PC-9 (cell line): ENCODE measurements around the gene ITCH. TPM values are rescaled to one million over a fixed set of nuclear protein-coding genes. Genes with fewer than 3 reads are reported as not detected.
"Not testable (repeated sequence)": the region's sequence is repeated elsewhere in the genome, so short reads cannot be mapped to it uniquely, and the experiment has no call there.

Experiments
- BruUV-seq: library from RNA; stranded (reverse); fragments of 400-500 nt; replicated peaks from 2 replicates; lab custom pipeline; 2021; lab: Mats Ljungman, UMichigan
- CTCF ChIA-PET: fragments of 300-600 bp; sonication (Branson Sonifier 250); formaldehyde crosslinking; loops from one replicate; lab custom pipeline; 2022; ENCODE audit warnings: antibody characterized with exemption; lab: Charles Lee
- POLR2A ChIA-PET: fragments of 300-600 bp; sonication (Branson Sonifier 250); formaldehyde crosslinking; loops from one replicate; lab custom pipeline; 2022; ENCODE audit warnings: antibody characterized with exemption; ENCODE audit not compliant: unreplicated experiment; lab: Charles Lee
- DNase-seq, 2 experiments: peaks; one replicate each; pipeline versions ENCODE4 v3.0.0 to v3.0.0-alpha.2; 2015 to 2022; ENCODE audit warnings: mixed read lengths in 1 of 2
- H2AFZ ChIP-seq: fragments of 200-600 bp; sonication (generic); 2 replicates; pipeline ENCODE4 v1.8.1; 2017; ENCODE audit warnings: antibody characterized with exemption
- H3F3A ChIP-seq: fragments of 200-600 bp; sonication (generic); 2 replicates; pipeline ENCODE4 v1.8.1; 2017; ENCODE audit warnings: antibody characterized with exemption, mild to moderate bottlenecking, low read depth; ENCODE audit not compliant: insufficient read depth
- H3K27ac ChIP-seq: fragments of 200-600 bp; sonication (generic); 2 replicates; pipeline ENCODE4 v1.6.1; 2016; ENCODE audit warnings: mixed run types
- H3K27me3 ChIP-seq: fragments of 200-600 bp; sonication (generic); 2 replicates; pipeline ENCODE4 v1.6.1; 2016; ENCODE audit warnings: low read depth, mixed run types; ENCODE audit not compliant: insufficient read depth
- H3K36me3 ChIP-seq: fragments of 200-600 bp; sonication (generic); 2 replicates; pipeline ENCODE4 v1.6.1; 2016; ENCODE audit warnings: low read depth, mixed run types
- H3K4me1 ChIP-seq: fragments of 200-600 bp; sonication (generic); replicated peaks from 2 replicates; pipeline ENCODE4 v1.6.1; 2016; ENCODE audit warnings: mixed run types; ENCODE audit not compliant: insufficient read depth
- H3K4me2 ChIP-seq: fragments of 200-600 bp; sonication (generic); 2 replicates; pipeline ENCODE4 v1.6.1; 2017; ENCODE audit warnings: mixed run types
- H3K4me3 ChIP-seq: fragments of 200-600 bp; sonication (generic); 2 replicates; pipeline ENCODE4 v1.6.1; 2016; ENCODE audit warnings: mixed run types
- H3K79me2 ChIP-seq: fragments of 200-600 bp; sonication (generic); 2 replicates; pipeline ENCODE4 v1.6.1; 2017; ENCODE audit warnings: low read depth, mixed run types
- H3K9me2 ChIP-seq: fragments of 200-600 bp; sonication (generic); 2 replicates; pipeline ENCODE4 v1.8.1; 2017; ENCODE audit warnings: mild to moderate bottlenecking; ENCODE audit not compliant: insufficient read depth
- H3K9me3 ChIP-seq: fragments of 200-600 bp; sonication (generic); 2 replicates; pipeline ENCODE4 v1.8.1; 2016; ENCODE audit warnings: low read depth; ENCODE audit not compliant: insufficient read depth
- H4K20me1 ChIP-seq: fragments of 200-600 bp; sonication (generic); 2 replicates; pipeline ENCODE4 v1.8.1; 2017; ENCODE audit not compliant: insufficient read depth
- CTCF ChIP-seq: fragments of 200-600 bp; sonication (generic); conservative IDR thresholded peaks from 2 replicates; pipeline ENCODE4 v1.6.1; 2017; ENCODE audit warnings: mixed run types, antibody characterized with exemption, mild to moderate bottlenecking, moderate library complexity
- EZH2 ChIP-seq: fragments of 200-600 bp; sonication (generic); IDR thresholded peaks from 2 replicates; pipeline ENCODE4 v1.8.0; 2017; ENCODE audit warnings: antibody characterized with exemption, low read depth
- intact Hi-C: fragments of 100-400 bp; cut with micrococcal nuclease; formaldehyde crosslinking; loops from one replicate; pipeline ENCODE4 v1.10.0; 2022; ENCODE audit not compliant: unreplicated experiment
- total RNA-seq: library from RNA; stranded (reverse); gene quantifications from 2 replicates; pipeline ENCODE4 v1.2.3, GENCODE V29; 2021

Gene ITCH
- total RNA-seq, 1 experiment from 2014 or later, result 144 TPM

GRCh38 chr20:34343458-34344211 is 19.4 kb upstream of the ITCH start:
- Histone ChIP-seq H3K36me3 (no peaks in the 10 kb centered on the region), H3K9me3 (no peaks in the 10 kb centered on the region), H3K4me2 (0 out of 2 replicates have a peak overlapping the region, but pooled peaks have one; percentile 8), H4K20me1 (no peaks in the 10 kb centered on the region), H3K79me2 (no peaks in the 10 kb centered on the region), H3K27ac (peak overlapping the region; percentile 36), H3K4me3 (no peak overlapping the region), H3F3A (peaks cover 19% of the 10 kb centered on the region), H3K27me3 (no peaks in the 10 kb centered on the region), H3K4me1 (peaks cover 18% of the 10 kb centered on the region), H2AFZ (no peak overlapping the region), H3K9me2 (no peaks in the 10 kb centered on the region)
- intact Hi-C loops, result no loop called here
- ChIA-PET POLR2A (no interaction called here), CTCF (no interaction called here)
- TF ChIP-seq CTCF (no peak), EZH2 (no peak)
- BruUV-seq, result no TSS peak
- no peak for DNase-seq

GRCh38 chr20:34344238-34344637 is 18.8 kb upstream of the ITCH start:
- POLR2A ChIA-PET, result no interaction called here
- Histone ChIP-seq H3K4me2 (no peak overlapping the region), H3K4me1 (peaks cover 24% of the 10 kb centered on the region), H3K27me3 (no peaks in the 10 kb centered on the region), H3K4me3 (no peak overlapping the region), H3K79me2 (no peaks in the 10 kb centered on the region), H4K20me1 (no peaks in the 10 kb centered on the region), H3K9me3 (no peaks in the 10 kb centered on the region), H3K27ac (peak overlapping the region; percentile 36), H3K9me2 (no peaks in the 10 kb centered on the region), H3F3A (peaks cover 25% of the 10 kb centered on the region), H2AFZ (no peak overlapping the region), H3K36me3 (no peaks in the 10 kb centered on the region)
- CTCF ChIA-PET, result no interaction called here
- no TSS peak for BruUV-seq
- DNase-seq, result no peak
- intact Hi-C loops, result no loop called here
- TF ChIP-seq CTCF (no peak), EZH2 (no peak)

GRCh38 chr20:34345402-34345736 is 17.7 kb upstream of the ITCH start:
- POLR2A ChIA-PET, result no interaction called here
- intact Hi-C loops, result no loop called here
- no peak for DNase-seq
- CTCF ChIA-PET, result interaction anchor here (0.9 kb wide), 1 partner anchor 33 kb away, joined by 3 read pairs; no protein-coding TSS in a partner anchor
- H3K36me3 ChIP-seq, result no peaks in the 10 kb centered on the region
- H2AFZ ChIP-seq, result no peak overlapping the region
- H4K20me1 ChIP-seq, result no peaks in the 10 kb centered on the region
- no peak for TF ChIP-seq EZH2
- peaks cover 35% of the 10 kb centered on the region for H3K4me1 ChIP-seq
- BruUV-seq, result no TSS peak
- H3K9me2 ChIP-seq, result no peaks in the 10 kb centered on the region
- H3K79me2 ChIP-seq, result no peaks in the 10 kb centered on the region
- no peak overlapping the region for H3K4me3 ChIP-seq
- H3K27me3 ChIP-seq, result no peaks in the 10 kb centered on the region
- H3K27ac ChIP-seq, result no peak overlapping the region
- H3F3A ChIP-seq, result peaks cover 36% of the 10 kb centered on the region
- no peak overlapping the region for H3K4me2 ChIP-seq
- no peaks in the 10 kb centered on the region for H3K9me3 ChIP-seq

- H3K9me2 ChIP-seq, H3K4me3 ChIP-seq, H4K20me1 ChIP-seq, intact Hi-C loops, H3K79me2 ChIP-seq, H3K27ac ChIP-seq, BruUV-seq, H3K9me3 ChIP-seq, H3K27me3 ChIP-seq, H3K36me3 ChIP-seq, CTCF ChIA-PET, H2AFZ ChIP-seq, H3K4me2 ChIP-seq, POLR2A ChIA-PET, DNase-seq: not testable (repeated sequence)
- Histone ChIP-seq H3F3A (peaks cover 43% of the 10 kb centered on the region), H3K4me1 (peaks cover 41% of the 10 kb centered on the region)
Observed at GRCh38 chr20:34345839-34346532, 17.1 kb upstream of the ITCH start.

GRCh38 chr20:34346533-34346865 is 16.6 kb upstream of the ITCH start:
- CTCF ChIA-PET, H4K20me1 ChIP-seq, intact Hi-C loops: not testable (repeated sequence)

More at GRCh38 chr20:34346533-34346865, 16.6 kb upstream of the ITCH start:
- Histone ChIP-seq H3K4me1 (peaks cover 44% of the 10 kb centered on the region), H3F3A (peaks cover 48% of the 10 kb centered on the region)
- H3K27ac ChIP-seq, H3K9me3 ChIP-seq, H2AFZ ChIP-seq, DNase-seq, H3K9me2 ChIP-seq, H3K4me2 ChIP-seq, H3K36me3 ChIP-seq, H3K79me2 ChIP-seq, BruUV-seq, POLR2A ChIA-PET, H3K4me3 ChIP-seq, H3K27me3 ChIP-seq: not testable (repeated sequence)
